Tibial artery (tissue), 4 donors: ENCODE results near the gene SMYD4.

ENCODE experiments used
- DNase-seq, 2 donors: peaks; one replicate each; pipeline ENCODE4 v3.0.0-alpha.2; 2019
- H3K27ac ChIP-seq, 2 donors: fragments of 200-600 bp; sonication (generic) in 1 of 2; 1 replicate in 1 of 2; 2 replicates in 1 of 2; pipeline ENCODE4 v1.5.1; 2018 to 2019; ENCODE audit warnings: mild to moderate bottlenecking in 1 of 2
- H3K27me3 ChIP-seq, 2 donors: fragments of 200-600 bp; sonication (generic) in 1 of 2; one replicate each; pipeline versions ENCODE4 v1.5.1 to v1.6.0; 2016 to 2019
- H3K36me3 ChIP-seq, 3 donors: fragments of 200-600 bp; sonication (generic) in 2 of 3; one replicate each; pipeline ENCODE4 v1.5.1; 2016 to 2019; ENCODE audit warnings: mild to moderate bottlenecking in 2 of 3
- H3K4me1 ChIP-seq, 4 donors: fragments of 200-600 bp; sonication (generic) in 2 of 4; 1 replicate in 3 of 4; 2 replicates in 1 of 4; pipeline ENCODE4 v1.5.1; 2016 to 2019
- H3K4me3 ChIP-seq, 2 donors: fragments of 200-600 bp; sonication (generic) in 1 of 2; 1 replicate in 1 of 2; 2 replicates in 1 of 2; pipeline ENCODE4 v1.5.1; 2018 to 2019; ENCODE audit warnings: mild to moderate bottlenecking in 2 of 2
- H3K9me3 ChIP-seq, 3 donors: fragments of 200-600 bp; sonication (generic) in 1 of 3; one replicate each; pipeline ENCODE4 v1.5.1; 2016 to 2019
- CTCF ChIP-seq, 2 experiments: fragments of 200-600 bp in 1 of 2; fragments of 450-650 bp in 1 of 2; IDR thresholded peaks; one replicate each; pipeline ENCODE4 v1.5.1; 2017 to 2019; ENCODE audit warnings: antibody characterized with exemption in 2 of 2, mild to moderate bottlenecking in 1 of 2, moderate library complexity in 1 of 2
- intact Hi-C: fragments of 100-400 bp; cut with DNase I; formaldehyde crosslinking; loops from one replicate; pipeline ENCODE4 v1.15.0; 2023; ENCODE audit warnings: low total_unique reads

Gene SMYD4

DNA sequence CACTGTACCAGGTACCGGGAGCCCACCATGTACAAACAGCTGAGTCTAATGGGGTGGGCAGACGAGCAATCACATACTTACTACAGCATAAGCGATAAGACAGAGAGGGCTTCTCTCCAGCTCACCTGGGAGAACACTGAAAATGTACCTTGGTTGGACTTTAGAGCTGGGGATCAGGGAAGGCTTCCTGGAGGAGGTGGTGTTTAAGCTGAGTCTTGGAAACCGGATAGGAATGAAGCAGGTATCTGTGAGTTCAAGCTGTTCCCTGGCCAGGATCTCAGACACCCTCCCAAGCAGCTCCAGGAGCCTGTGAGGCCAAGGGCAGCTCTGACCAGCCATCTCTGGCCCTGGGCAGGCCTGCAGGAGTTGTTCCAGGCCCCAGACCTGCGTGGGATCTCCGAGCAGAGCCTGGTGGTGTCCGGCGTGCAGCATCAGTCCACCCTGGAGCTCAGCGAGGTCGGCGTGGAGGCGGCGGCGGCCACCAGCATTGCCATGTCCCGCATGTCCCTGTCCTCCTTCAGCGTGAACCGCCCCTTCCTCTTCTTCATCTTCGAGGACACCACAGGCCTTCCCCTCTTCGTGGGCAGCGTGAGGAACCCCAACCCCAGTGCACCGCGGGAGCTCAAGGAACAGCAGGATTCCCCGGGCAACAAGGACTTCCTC lies 75.8 kb downstream of the SMYD4 start:
- H3K9me3 ChIP-seq, result no peaks in the 10 kb centered on the region
- no peak for TF ChIP-seq CTCF (IDR thresholded peaks at IDR 0.05)
- H3K4me1 ChIP-seq, result peaks cover 0 to 12% (median 5%) of the 10 kb centered on the region in 4 donors
- H3K27me3 ChIP-seq, result peaks cover 0 to 10% of the 10 kb centered on the region in 2 donors
- no peak overlapping the region for H3K27ac ChIP-seq
- DNase-seq, result no peak
- H3K4me3 ChIP-seq, result no peak overlapping the region
- H3K36me3 ChIP-seq, result no peaks in the 10 kb centered on the region
- intact Hi-C loops, result no loop called here

- peaks cover 0 to 12% (median 5%) of the 10 kb centered on the region in 4 donors for H3K4me1 ChIP-seq
- intact Hi-C loops, result no loop called here
- peak in 1 of 2 donors; percentile 52 for DNase-seq
- peaks cover 0 to 10% of the 10 kb centered on the region in 2 donors for H3K27me3 ChIP-seq
- H3K9me3 ChIP-seq, result no peaks in the 10 kb centered on the region
- no peaks in the 10 kb centered on the region for H3K36me3 ChIP-seq
- no peak overlapping the region for H3K4me3 ChIP-seq
- TF ChIP-seq CTCF (IDR thresholded peaks at IDR 0.05), result no peak
- no peak overlapping the region for H3K27ac ChIP-seq
Observed at GRCh38 chr17:1752425-1753262, 77.1 kb downstream of the SMYD4 start.

DNA sequence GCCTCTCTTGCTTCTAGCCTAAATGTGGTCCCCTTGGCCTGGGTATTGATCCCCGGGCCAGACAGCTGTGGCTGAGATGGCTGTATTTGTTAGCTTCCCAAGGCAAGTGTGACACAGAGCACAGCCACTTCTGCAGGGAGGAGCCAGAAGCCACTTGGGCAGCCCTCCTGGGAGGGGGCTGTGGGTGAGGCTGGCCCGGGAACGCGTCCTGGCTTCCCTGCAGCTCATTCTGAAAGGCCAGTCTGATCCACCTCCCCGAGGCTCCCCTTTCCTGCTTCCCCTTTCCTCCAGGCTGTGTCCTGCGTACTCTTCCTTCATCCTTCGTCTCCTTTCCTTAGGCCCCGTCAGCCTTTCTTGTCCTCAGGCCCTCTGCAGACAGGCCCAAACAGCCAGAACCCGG lies 79.1 kb downstream of the SMYD4 start:
- Histone ChIP-seq H3K4me1 (peaks cover 0 to 11% (median 5%) of the 10 kb centered on the region in 4 donors), H3K27ac (no peak overlapping the region)
- no peak for DNase-seq

DNA sequence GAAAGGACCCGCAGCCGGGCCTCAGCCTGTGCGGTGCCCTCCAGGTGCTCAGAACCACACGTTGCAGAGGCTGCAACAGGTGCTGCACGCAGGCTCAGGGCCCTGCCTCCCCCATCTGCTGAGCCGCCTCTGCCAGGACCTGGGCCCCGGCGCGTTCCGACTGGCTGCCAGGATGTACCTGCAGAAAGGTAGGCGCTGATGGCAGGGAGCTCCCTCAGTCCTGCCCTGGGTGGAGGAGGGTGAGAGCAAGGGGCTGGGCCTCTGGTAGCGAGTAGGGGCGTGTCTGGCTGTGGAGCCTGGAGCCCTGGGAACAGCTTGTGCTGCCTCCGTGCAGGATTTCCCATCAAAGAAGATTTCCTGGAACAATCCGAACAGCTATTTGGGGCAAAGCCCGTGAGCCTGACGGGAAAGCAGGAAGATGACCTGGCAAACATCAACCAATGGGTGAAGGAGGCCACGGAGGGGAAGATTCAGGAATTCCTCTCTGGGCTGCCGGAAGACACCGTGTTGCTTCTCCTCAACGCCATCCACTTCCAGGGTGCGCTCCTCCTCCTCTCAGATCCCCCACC lies 82.6 kb downstream of the SMYD4 start:
- no peaks in the 10 kb centered on the region for H3K36me3 ChIP-seq
- H3K4me3 ChIP-seq, result no peak overlapping the region
- intact Hi-C loops, result no loop called here
- peak overlapping the region in 1 of 2 donors; percentile 4 for H3K27ac ChIP-seq
- H3K27me3 ChIP-seq, result no peaks in the 10 kb centered on the region
- no peaks in the 10 kb centered on the region for H3K9me3 ChIP-seq
- H3K4me1 ChIP-seq, result no peaks in the 10 kb centered on the region
- DNase-seq, result peak in 1 of 2 donors; percentile 58
- TF ChIP-seq CTCF (IDR thresholded peaks at IDR 0.05), result no peak

More for the DNA sequence above, 79.1 kb downstream of the SMYD4 start:
- TF ChIP-seq CTCF (IDR thresholded peaks at IDR 0.05), result no peak
- intact Hi-C loops, result no loop called here
- Histone ChIP-seq H3K4me3 (no peak overlapping the region), H3K27me3 (peaks cover 0 to 5% of the 10 kb centered on the region in 2 donors), H3K36me3 (no peaks in the 10 kb centered on the region), H3K9me3 (no peaks in the 10 kb centered on the region)

- Histone ChIP-seq H3K27me3 (no peaks in the 10 kb centered on the region), H3K4me1 (no peaks in the 10 kb centered on the region), H3K36me3 (no peaks in the 10 kb centered on the region), H3K9me3 (no peaks in the 10 kb centered on the region), H3K27ac (no peak overlapping the region), H3K4me3 (no peak overlapping the region)
- no peak for DNase-seq
- no peak for TF ChIP-seq CTCF (IDR thresholded peaks at IDR 0.05)
- intact Hi-C loops, result no loop called here
Observed at GRCh38 chr17:1745513-1746020, 84.1 kb downstream of the SMYD4 start.
